Activated CD4-positive, alpha-beta memory T cell treated with anti-CD3 and anti-CD28 coated beads for 36 hours (primary cell): ENCODE data around the gene POU2F1. TPM values are rescaled to one million over a fixed set of nuclear protein-coding genes. Genes with fewer than 3 reads are reported as not detected.

Experiments used
- CTCF ChIA-PET: fragments of 350-600 bp; sonication (Branson Sonifier 250); formaldehyde crosslinking; loops from one replicate; lab custom pipeline; 2021; ENCODE audit warnings: antibody characterized with exemption, inconsistent platforms; lab: Charles Lee
- POLR2A ChIA-PET: fragments of 350-600 bp; sonication (Branson Sonifier 250); formaldehyde crosslinking; loops from one replicate; lab custom pipeline; 2021; ENCODE audit warnings: antibody characterized with exemption; lab: Charles Lee
- DNase-seq: peaks from one replicate; pipeline ENCODE4 v3.0.0-alpha.2; 2020
- H3K27ac Mint-ChIP-seq: one replicate; pipeline ENCODE4 v1.8.0; 2021; ENCODE audit warnings: mixed read lengths
- H3K27me3 Mint-ChIP-seq: one replicate; pipeline ENCODE4 v1.8.0; 2021; ENCODE audit warnings: mixed read lengths
- H3K36me3 Mint-ChIP-seq: one replicate; pipeline ENCODE4 v1.8.0; 2021; ENCODE audit warnings: mixed read lengths
- H3K4me1 Mint-ChIP-seq: one replicate; pipeline ENCODE4 v1.8.0; 2021; ENCODE audit warnings: low read depth, mixed read lengths
- H3K4me3 Mint-ChIP-seq: one replicate; pipeline ENCODE4 v1.8.0; 2021; ENCODE audit warnings: mild to moderate bottlenecking, mixed read lengths
- H3K9me3 Mint-ChIP-seq: one replicate; pipeline ENCODE4 v1.8.0; 2021; ENCODE audit warnings: mixed read lengths
- intact Hi-C: fragments of 100-400 bp; cut with micrococcal nuclease; formaldehyde crosslinking; loops from one replicate; pipeline ENCODE4 v1.15.1; 2023
- total RNA-seq, 2 experiments: library from RNA; stranded (reverse); gene quantifications; one replicate each; pipeline ENCODE4 v1.2.3, GENCODE V29; 2021

The POU2F1 gene
- total RNA-seq, 2 experiments from 2014 or later, result 17.7 to 20.1 TPM

DNA sequence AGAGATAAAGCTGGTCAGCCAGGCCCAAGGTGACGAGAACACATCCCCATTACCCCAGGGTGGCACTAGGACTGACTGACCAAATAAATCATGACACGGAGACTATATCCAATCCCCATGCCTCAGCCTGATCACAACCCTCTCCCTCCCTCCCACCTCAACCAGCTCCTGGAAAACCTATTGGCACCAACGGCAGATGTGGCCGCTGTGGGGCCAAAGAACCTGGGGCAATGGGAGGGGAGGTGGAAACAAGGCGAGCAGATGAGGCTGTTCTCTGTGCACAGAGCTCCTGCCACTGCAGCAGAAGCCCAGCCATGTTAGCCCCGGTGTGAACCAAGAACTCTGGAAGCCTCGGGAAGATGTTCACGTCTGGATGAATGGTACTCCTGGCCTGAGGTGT, 220.1 kb downstream of the POU2F1 start:
- CTCF ChIA-PET, result interaction anchor here (0.9 to 7.7 kb wide), 12 partner anchors 9 to 381 kb away, joined by 3 to 62 read pairs (median 4); partner anchors contain the start of gene CD247
- no peak overlapping the region for H3K27ac Mint-ChIP-seq
- POLR2A ChIA-PET, result no interaction called here
- no peaks in the 10 kb centered on the region for H3K9me3 Mint-ChIP-seq
- peaks cover 69% of the 10 kb centered on the region for H3K4me1 Mint-ChIP-seq
- DNase-seq, result no peak
- no peaks in the 10 kb centered on the region for H3K27me3 Mint-ChIP-seq
- no peak overlapping the region for H3K4me3 Mint-ChIP-seq
- H3K36me3 Mint-ChIP-seq, result peaks cover 35% of the 10 kb centered on the region
- intact Hi-C loops, result no loop called here

DNA sequence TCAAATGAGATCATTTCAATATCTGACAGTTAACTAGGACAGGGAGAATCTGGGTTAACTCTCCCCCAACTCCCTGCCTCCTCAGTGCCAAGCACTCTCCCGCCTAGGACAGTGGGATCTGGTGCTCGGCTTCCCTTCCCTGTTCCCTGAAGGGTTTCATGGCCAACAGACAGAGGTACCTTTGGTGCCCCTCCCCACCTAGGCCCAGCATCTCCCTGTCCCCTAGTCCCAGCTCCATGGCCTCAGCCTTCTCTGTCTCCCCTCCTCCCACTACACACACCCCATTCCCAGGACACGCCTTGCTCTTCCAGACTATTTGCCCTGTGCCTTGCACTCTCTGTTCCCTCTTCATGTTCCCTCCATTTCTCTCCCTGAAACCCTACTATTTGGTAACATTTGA, 220.5 kb downstream of the POU2F1 start:
- Mint-ChIP-seq H3K36me3 (peaks cover 32% of the 10 kb centered on the region), H3K27ac (peak overlapping the region; percentile 56), H3K27me3 (no peaks in the 10 kb centered on the region), H3K9me3 (no peaks in the 10 kb centered on the region), H3K4me3 (no peak overlapping the region), H3K4me1 (peaks cover 69% of the 10 kb centered on the region)
- intact Hi-C loops, result no loop called here
- CTCF ChIA-PET, result interaction anchor here (0.6 to 7.7 kb wide), 15 partner anchors 9 to 382 kb away, joined by 3 to 62 read pairs (median 3); partner anchors contain the start of gene CD247
- POLR2A ChIA-PET, result no interaction called here
- no peak for DNase-seq

GRCh38 chr1:167442142-167442848, 221.6 kb downstream of the POU2F1 start:
- intact Hi-C loops, result loop anchor here (1.0 to 2.0 kb wide), 4 partner anchors 41 to 220 kb away; no protein-coding TSS in a partner anchor
- Mint-ChIP-seq H3K4me3 (no peak overlapping the region), H3K9me3 (no peaks in the 10 kb centered on the region), H3K27me3 (no peaks in the 10 kb centered on the region), H3K4me1 (peaks cover 71% of the 10 kb centered on the region), H3K36me3 (peaks cover 24% of the 10 kb centered on the region), H3K27ac (peak overlapping the region; percentile 64)
- CTCF ChIA-PET, result interaction anchor here (0.7 to 7.7 kb wide), 12 partner anchors 9 to 312 kb away, joined by 3 to 62 read pairs (median 6); partner anchors contain the start of gene CD247
- POLR2A ChIA-PET, result no interaction called here
- peak; percentile 91 for DNase-seq

DNA sequence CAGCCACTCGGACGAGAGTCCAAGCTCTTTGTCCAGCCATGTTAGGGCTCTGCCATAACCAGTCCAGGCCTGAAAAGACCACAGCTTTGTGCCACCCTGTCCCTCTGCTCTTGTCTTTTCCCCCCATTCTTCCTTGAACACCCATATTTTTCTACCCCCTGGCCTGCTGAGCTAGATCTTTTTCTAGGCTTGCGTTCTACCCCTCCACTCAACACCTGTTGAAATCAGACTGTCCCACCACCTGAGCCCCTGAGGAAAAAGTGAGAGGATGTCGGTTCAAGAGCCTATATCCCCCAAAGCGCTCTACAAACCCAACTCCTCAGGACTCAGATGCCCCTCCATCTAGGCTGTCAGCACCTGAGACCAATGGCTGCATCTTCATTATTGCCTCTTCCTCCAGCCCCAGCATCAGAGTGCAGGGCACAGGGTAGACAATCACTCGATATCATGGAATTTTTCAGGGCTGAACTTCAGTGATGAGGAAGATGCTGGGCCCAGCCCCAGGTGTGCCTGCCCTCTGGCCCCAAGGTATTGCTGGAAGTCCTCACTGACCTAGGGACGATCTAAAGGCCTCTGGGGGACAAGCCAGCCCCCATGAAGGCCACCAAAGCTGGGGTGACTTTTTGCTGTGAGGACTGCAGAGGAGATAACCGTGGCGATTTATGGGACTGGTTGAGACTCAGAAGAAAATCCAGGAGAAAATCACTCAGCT, 222.3 kb downstream of the POU2F1 start:
- intact Hi-C loops, result loop anchor here (1.0 to 2.0 kb wide), 4 partner anchors 42 to 221 kb away; no protein-coding TSS in a partner anchor
- Mint-ChIP-seq H3K4me3 (no peak overlapping the region), H3K27ac (peak overlapping the region; percentile 69), H3K4me1 (peaks cover 73% of the 10 kb centered on the region), H3K27me3 (no peaks in the 10 kb centered on the region), H3K9me3 (no peaks in the 10 kb centered on the region), H3K36me3 (peaks cover 21% of the 10 kb centered on the region)
- POLR2A ChIA-PET, result no interaction called here
- CTCF ChIA-PET, result interaction anchor here (0.9 to 7.7 kb wide), 9 partner anchors 10 to 175 kb away, joined by 3 to 62 read pairs (median 7); partner anchors contain the start of gene CD247
- no peak for DNase-seq

DNA sequence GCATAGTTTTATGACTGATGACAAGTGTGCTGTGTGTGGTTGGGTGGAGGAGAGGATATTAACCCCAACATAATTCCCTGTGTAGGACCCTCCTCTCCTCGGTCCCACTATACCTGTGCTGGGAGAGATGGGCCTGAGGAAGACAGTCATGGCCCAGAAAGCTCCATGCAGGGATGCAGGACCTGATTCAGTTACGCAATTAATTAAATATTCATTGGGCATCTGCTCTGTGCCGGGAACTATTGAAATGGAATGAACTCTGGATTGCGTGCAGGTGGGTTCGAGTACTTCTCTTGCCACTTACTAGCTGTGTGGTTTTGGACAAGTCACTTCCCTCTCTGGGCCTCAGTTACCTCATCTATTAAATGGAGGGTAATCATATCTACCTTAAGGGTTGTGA, 223.1 kb downstream of the POU2F1 start:
- no peak for DNase-seq
- CTCF ChIA-PET, result interaction anchor here (0.9 to 7.7 kb wide), 8 partner anchors 19 to 223 kb away, joined by 3 to 62 read pairs (median 6); partner anchors contain the start of genes CD247 and POU2F1
- H3K27ac Mint-ChIP-seq, result peak overlapping the region; percentile 69
- POLR2A ChIA-PET, result interaction anchor here (0.8 kb wide), 2 partner anchors 72 to 74 kb away, joined by 3 to 4 read pairs; partner anchors contain the start of gene CD247
- peaks cover 16% of the 10 kb centered on the region for H3K36me3 Mint-ChIP-seq
- no peaks in the 10 kb centered on the region for H3K9me3 Mint-ChIP-seq
- intact Hi-C loops, result loop anchor here (2.0 kb wide), 1 partner anchor 175 kb away; no protein-coding TSS in a partner anchor
- no peaks in the 10 kb centered on the region for H3K27me3 Mint-ChIP-seq
- H3K4me1 Mint-ChIP-seq, result peaks cover 72% of the 10 kb centered on the region
- no peak overlapping the region for H3K4me3 Mint-ChIP-seq

DNA sequence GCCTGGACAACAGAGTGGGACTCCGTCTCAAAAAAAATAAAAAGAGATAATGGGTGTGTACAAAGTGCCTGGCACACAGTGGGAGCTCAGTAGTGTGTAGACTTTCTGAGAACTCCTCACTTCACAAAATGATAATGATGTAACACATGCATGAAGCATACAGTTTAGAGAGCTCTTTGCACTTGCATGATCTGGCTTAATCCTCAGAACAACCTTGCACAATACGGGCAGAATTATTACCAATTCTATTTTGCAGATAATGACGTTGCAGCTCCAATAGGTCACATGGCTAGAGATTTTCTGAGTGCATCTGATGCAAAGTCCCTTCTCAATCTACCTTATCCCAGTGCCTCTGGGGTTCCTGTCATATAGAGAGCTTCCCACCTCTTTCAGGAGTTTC, 226.3 kb downstream of the POU2F1 start:
- peaks cover 74% of the 10 kb centered on the region for H3K4me1 Mint-ChIP-seq
- peak overlapping the region; percentile 56 for H3K4me3 Mint-ChIP-seq
- no peaks in the 10 kb centered on the region for H3K27me3 Mint-ChIP-seq
- peak overlapping the region; percentile 95 for H3K27ac Mint-ChIP-seq
- peaks cover 3% of the 10 kb centered on the region for H3K36me3 Mint-ChIP-seq
- intact Hi-C loops, result loop anchor here (1.0 to 5.0 kb wide), 7 partner anchors 46 to 472 kb away; partner anchors contain the start of genes ILDR2 and POU2F1
- ChIA-PET POLR2A (interaction anchor here (0.7 to 2.8 kb wide), 7 partner anchors 19 to 489 kb away, joined by 3 to 53 read pairs (median 3); partner anchors contain the start of gene CD247), CTCF (interaction anchor here (0.6 to 3.2 kb wide), 22 partner anchors 9 to 227 kb away, joined by 3 to 26 read pairs (median 4); partner anchors contain the start of genes CD247, CREG1 and POU2F1)
- DNase-seq, result no peak
- H3K9me3 Mint-ChIP-seq, result no peaks in the 10 kb centered on the region

- ChIA-PET CTCF (interaction anchor here (0.6 to 3.2 kb wide), 25 partner anchors 8 to 228 kb away, joined by 3 to 26 read pairs (median 4); partner anchors contain the start of genes CD247, CREG1 and POU2F1), POLR2A (interaction anchor here (0.7 to 2.8 kb wide), 6 partner anchors 20 to 69 kb away, joined by 3 to 53 read pairs (median 3); partner anchors contain the start of gene CD247)
- peaks cover 74% of the 10 kb centered on the region for H3K4me1 Mint-ChIP-seq
- H3K9me3 Mint-ChIP-seq, result no peaks in the 10 kb centered on the region
- H3K36me3 Mint-ChIP-seq, result peaks cover 6% of the 10 kb centered on the region
- H3K27ac Mint-ChIP-seq, result peak overlapping the region; percentile 95
- H3K27me3 Mint-ChIP-seq, result no peaks in the 10 kb centered on the region
- H3K4me3 Mint-ChIP-seq, result peak overlapping the region; percentile 56
- intact Hi-C loops, result loop anchor here (1.0 to 5.0 kb wide), 7 partner anchors 45 to 473 kb away; partner anchors contain the start of genes ILDR2 and POU2F1
- peak; percentile 90 for DNase-seq
Measured at GRCh38 chr1:167447521-167448136, 226.9 kb downstream of the POU2F1 start.

DNA sequence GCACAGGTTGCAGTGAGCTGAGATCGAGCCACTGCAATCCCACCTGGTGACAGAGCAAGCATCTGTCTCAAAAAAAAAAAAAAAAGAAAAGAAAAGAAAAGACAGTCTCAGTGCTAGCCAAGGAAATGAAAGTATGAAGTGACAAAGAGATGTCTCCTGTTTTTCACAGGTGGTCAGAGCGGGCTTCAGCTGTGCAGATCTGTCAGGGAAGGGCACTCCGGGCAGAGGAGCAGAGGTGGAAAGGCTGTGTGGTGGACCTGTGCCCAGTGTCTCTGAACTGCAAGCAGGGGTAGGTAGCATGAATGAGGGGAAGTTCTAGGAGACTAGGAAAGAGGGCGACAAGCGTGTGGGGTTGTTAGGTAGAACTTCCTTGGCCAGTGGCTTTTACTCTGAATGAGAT, 230.2 kb downstream of the POU2F1 start:
- H3K36me3 Mint-ChIP-seq, result peaks cover 6% of the 10 kb centered on the region
- ChIA-PET CTCF (interaction anchor here (0.6 to 1.6 kb wide), 5 partner anchors 13 to 83 kb away, joined by 3 to 8 read pairs (median 3); no protein-coding TSS in a partner anchor), POLR2A (interaction anchor here (1.1 to 2.1 kb wide), 4 partner anchors 41 to 67 kb away, joined by 3 to 11 read pairs (median 4); partner anchors contain the start of gene CD247)
- H3K4me1 Mint-ChIP-seq, result peaks cover 72% of the 10 kb centered on the region
- H3K4me3 Mint-ChIP-seq, result peak overlapping the region; percentile 61
- intact Hi-C loops, result no loop called here
- H3K27ac Mint-ChIP-seq, result peak overlapping the region; percentile 87
- H3K9me3 Mint-ChIP-seq, result no peaks in the 10 kb centered on the region
- peak; percentile 41 for DNase-seq
- H3K27me3 Mint-ChIP-seq, result no peaks in the 10 kb centered on the region

DNA sequence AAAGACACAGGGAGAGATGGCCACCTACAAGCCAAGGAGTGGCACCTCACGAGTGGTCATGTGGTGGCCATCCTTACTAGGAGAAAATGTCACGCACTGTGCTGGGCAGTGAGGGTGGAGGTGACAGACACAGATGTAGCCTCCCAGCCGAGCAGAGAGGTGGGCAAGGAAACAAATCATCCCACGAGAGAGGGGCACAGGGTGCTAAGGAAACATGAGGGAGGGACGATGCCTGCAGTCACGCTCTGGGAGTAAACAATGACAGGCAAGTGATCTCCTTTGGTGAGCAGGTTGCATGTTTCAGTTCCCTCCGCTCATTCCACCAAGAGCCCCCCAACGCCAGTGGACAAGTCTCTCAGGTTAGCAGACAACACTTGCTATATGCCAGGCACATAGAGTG, 231.8 kb downstream of the POU2F1 start:
- no peaks in the 10 kb centered on the region for H3K9me3 Mint-ChIP-seq
- H3K4me3 Mint-ChIP-seq, result peak overlapping the region; percentile 26
- no peaks in the 10 kb centered on the region for H3K27me3 Mint-ChIP-seq
- ChIA-PET POLR2A (interaction anchor here (0.6 to 7.2 kb wide), 3 partner anchors 21 to 82 kb away, joined by 3 to 58 read pairs (median 3); partner anchors contain the start of gene CD247), CTCF (interaction anchor here (1.2 to 4.4 kb wide), 3 partner anchors 66 to 82 kb away, joined by 5 to 39 read pairs (median 17); partner anchors contain the start of gene CD247)
- peaks cover 71% of the 10 kb centered on the region for H3K4me1 Mint-ChIP-seq
- H3K27ac Mint-ChIP-seq, result peak overlapping the region; percentile 50
- H3K36me3 Mint-ChIP-seq, result peaks cover 6% of the 10 kb centered on the region
- no peak for DNase-seq
- intact Hi-C loops, result no loop called here

DNA sequence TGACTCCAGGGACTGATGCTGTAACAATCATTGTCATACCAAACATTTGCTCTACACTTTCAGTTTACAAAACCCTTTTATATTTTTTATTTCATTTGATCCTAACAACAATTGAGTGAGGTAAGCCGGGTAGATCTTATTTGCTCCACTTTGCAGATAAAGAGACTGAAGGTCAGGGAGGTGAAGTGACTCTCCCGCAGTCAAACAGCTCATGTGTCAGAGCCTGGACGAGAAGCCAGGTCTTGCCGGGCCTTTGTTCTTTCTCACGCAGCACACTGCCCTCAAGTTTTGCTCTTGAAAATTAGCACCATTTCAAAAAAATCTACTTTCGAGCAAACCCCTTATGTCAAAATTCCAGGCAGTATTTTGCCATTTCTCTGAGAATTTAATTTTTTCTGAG, 232.4 kb downstream of the POU2F1 start:
- H3K4me3 Mint-ChIP-seq, result peak overlapping the region; percentile 60
- no peaks in the 10 kb centered on the region for H3K27me3 Mint-ChIP-seq
- peak; percentile 37 for DNase-seq
- intact Hi-C loops, result no loop called here
- CTCF ChIA-PET, result interaction anchor here (0.8 to 4.4 kb wide), 3 partner anchors 61 to 81 kb away, joined by 3 to 39 read pairs (median 17); partner anchors contain the start of gene CD247
- H3K27ac Mint-ChIP-seq, result peak overlapping the region; percentile 77
- peaks cover 8% of the 10 kb centered on the region for H3K36me3 Mint-ChIP-seq
- peaks cover 71% of the 10 kb centered on the region for H3K4me1 Mint-ChIP-seq
- POLR2A ChIA-PET, result interaction anchor here (0.6 to 7.2 kb wide), 3 partner anchors 20 to 81 kb away, joined by 3 to 58 read pairs (median 3); partner anchors contain the start of gene CD247
- no peaks in the 10 kb centered on the region for H3K9me3 Mint-ChIP-seq
